ACC112 (cell line): ENCODE measurements around the gene DYNC1I1.

ENCODE experiments used
- H2AFZ ChIP-seq: fragments of 200-600 bp; sonication (generic); one replicate; pipeline ENCODE4 v1.6.0; 2017; ENCODE audit warnings: antibody characterized with exemption, low read length; ENCODE audit not compliant: unreplicated experiment
- H3K27ac ChIP-seq: fragments of 200-600 bp; sonication (generic); 2 replicates; pipeline ENCODE4 v1.5.1; 2014; ENCODE audit warnings: low read depth, mild to moderate bottlenecking, antibody characterized with exemption, low read length, moderate library complexity
- H3K27me3 ChIP-seq: fragments of 200-600 bp; sonication (generic); 2 replicates; pipeline ENCODE4 v1.6.1; 2014; ENCODE audit warnings: mild to moderate bottlenecking, antibody characterized with exemption, low read length, moderate library complexity, mixed read lengths; ENCODE audit not compliant: insufficient read depth
- H3K36me3 ChIP-seq: fragments of 200-600 bp; sonication (generic); 2 replicates; pipeline ENCODE4 v1.6.1; 2016; ENCODE audit warnings: mild to moderate bottlenecking, antibody characterized with exemption, low read length, moderate library complexity, mixed read lengths; ENCODE audit not compliant: insufficient read depth
- H3K4me1 ChIP-seq: fragments of 200-600 bp; sonication (generic); one replicate; pipeline ENCODE4 v1.6.1; 2016; ENCODE audit warnings: low read length, mixed read lengths; ENCODE audit not compliant: insufficient read depth, unreplicated experiment, control insufficient read depth
- H3K4me3 ChIP-seq: fragments of 200-600 bp; sonication (generic); 2 replicates; pipeline ENCODE4 v1.5.1; 2014; ENCODE audit warnings: mild to moderate bottlenecking, low read depth, low read length
- H3K79me2 ChIP-seq: fragments of 200-600 bp; sonication (generic); one replicate; pipeline ENCODE4 v1.6.0; 2016; ENCODE audit warnings: low read length; ENCODE audit not compliant: control insufficient read depth, unreplicated experiment, insufficient read depth

DYNC1I1 gene

DNA sequence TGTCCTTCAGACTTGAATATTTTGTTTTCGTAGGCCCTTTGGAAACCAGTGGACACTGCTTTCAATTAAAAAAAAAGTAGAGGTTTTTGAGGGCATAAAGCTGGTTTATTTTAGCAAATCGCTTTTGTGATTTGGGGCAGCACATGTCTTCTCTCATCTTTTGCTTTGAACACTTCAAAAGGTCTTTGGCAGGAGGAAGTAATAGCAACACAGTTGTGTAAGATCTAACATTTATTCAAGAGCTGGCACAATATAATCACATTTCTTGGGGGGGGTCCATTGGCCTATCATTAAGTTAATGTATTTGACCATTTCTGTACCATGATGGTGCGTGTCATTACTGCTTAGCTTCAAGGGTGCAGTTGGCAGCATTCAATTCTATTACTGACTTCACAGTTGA, 42.4 kb downstream of the DYNC1I1 start:
- Histone ChIP-seq H3K4me3 (no peak overlapping the region), H3K4me1 (no peaks in the 10 kb centered on the region), H3K27ac (no peak overlapping the region), H3K36me3 (no peaks in the 10 kb centered on the region), H3K27me3 (no peaks in the 10 kb centered on the region), H2AFZ (no peak overlapping the region), H3K79me2 (no peaks in the 10 kb centered on the region)

DNA sequence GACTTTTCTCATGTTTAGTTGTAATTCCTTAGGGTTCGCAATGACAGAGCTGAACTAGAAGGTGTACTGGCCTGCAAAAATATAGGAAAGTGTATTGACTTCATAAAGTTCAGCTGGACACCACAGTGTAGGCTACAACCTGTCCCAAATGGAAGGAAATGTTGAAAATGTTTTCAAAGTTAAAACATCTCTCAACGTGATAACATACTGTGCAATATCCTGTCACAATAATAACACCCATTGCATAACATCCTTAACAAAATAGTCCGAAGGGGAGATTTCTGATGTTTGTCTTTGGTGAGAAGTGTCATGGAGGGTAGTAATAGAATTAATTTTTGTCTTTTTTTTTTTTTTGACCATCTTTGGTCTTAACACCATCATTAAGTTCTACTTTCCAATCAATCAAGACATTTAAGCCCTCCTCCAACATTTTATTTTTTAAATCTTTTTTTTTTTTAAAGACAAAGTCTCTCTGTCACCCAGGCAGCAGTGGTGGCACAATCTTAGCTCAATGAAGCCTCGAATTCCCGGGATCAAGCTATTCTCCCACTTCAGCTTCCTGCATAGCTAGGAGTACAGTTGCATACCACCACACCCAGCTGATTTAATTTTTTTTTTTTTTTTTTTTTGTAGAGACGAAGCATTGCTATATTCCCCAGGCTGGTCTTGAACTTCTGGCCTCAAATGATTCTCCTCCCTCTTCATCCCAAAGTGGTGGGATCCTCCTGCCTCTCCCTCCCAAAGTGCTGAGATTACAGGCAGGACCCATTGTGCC, 45.7 kb downstream of the DYNC1I1 start:
- H3K36me3 ChIP-seq: no peaks in the 10 kb centered on the region
- H3K79me2 ChIP-seq: no peaks in the 10 kb centered on the region
- H3K27ac ChIP-seq: no peak overlapping the region
- H2AFZ ChIP-seq: no peak overlapping the region
- H3K4me3 ChIP-seq: no peak overlapping the region
- H3K27me3 ChIP-seq: no peaks in the 10 kb centered on the region
- no peaks in the 10 kb centered on the region for H3K4me1 ChIP-seq

DNA sequence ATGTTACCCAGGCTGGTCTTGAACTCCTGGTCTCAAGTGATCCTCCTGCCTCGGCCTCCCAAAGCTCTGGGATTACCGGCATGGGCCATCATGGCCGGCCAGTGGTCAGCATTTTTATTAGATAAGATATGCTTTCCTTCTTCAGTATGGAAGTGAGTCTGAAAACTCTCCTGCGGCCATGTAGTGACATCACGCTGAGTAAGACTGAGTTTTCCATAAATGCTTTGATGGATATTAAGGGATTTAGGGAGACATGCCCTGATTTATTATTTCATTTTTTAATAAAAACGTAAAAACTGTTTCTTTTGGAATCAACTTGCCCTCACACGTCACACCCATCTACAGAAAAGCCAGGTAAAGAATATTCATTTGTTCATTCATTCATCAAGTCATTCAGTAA, 48.4 kb downstream of the DYNC1I1 start:
- H3K4me1 ChIP-seq: no peaks in the 10 kb centered on the region
- no peak overlapping the region for H3K4me3 ChIP-seq
- no peak overlapping the region for H2AFZ ChIP-seq
- H3K79me2 ChIP-seq: no peaks in the 10 kb centered on the region
- H3K27me3 ChIP-seq: no peaks in the 10 kb centered on the region
- no peaks in the 10 kb centered on the region for H3K36me3 ChIP-seq
- H3K27ac ChIP-seq: no peak overlapping the region

DNA sequence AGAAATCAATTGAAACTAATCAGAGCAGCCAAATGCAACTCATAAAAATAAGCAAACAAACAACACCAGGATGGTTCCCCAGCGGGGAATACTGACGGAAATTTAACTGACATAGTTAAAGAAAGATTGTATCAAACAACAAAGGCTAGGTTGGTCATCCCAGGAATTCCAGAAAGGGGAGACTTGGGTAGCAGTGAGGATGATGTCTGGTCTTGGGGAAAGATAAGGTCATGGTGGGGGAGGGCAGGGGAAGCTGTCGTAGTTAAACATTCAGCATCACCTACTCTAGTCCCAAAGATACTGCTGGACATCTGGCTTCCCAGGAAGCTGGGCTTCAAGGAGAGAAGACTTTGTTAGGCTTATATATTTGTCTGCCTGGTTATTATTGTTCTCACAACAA, 50.4 kb downstream of the DYNC1I1 start:
- no peaks in the 10 kb centered on the region for H3K79me2 ChIP-seq
- H3K27me3 ChIP-seq: no peaks in the 10 kb centered on the region
- no peaks in the 10 kb centered on the region for H3K36me3 ChIP-seq
- no peak overlapping the region for H2AFZ ChIP-seq
- H3K27ac ChIP-seq: no peak overlapping the region
- no peak overlapping the region for H3K4me3 ChIP-seq
- no peaks in the 10 kb centered on the region for H3K4me1 ChIP-seq

DNA sequence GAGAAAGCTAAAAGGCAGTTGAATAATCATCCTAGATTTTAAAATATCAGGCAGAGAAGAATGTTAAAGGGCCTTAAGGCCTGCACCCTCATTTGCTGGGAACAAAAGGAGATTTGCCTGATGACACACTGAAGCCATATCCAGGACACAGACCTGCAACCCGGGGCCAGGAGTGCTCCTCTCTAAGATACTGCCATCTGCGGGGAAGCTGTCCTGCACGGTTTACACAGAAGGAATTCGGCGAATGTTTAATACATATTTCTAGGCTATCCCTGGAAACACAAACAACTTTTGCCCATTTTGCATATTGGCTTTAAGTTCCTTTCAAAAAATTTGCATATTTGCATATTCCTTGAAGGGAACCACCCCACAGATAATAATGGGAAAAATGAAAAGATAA, 52.3 kb downstream of the DYNC1I1 start:
- H3K79me2 ChIP-seq: no peaks in the 10 kb centered on the region
- no peak overlapping the region for H2AFZ ChIP-seq
- H3K4me3 ChIP-seq: no peak overlapping the region
- H3K27me3 ChIP-seq: no peaks in the 10 kb centered on the region
- H3K4me1 ChIP-seq: peaks cover 10% of the 10 kb centered on the region
- no peak overlapping the region for H3K27ac ChIP-seq
- no peaks in the 10 kb centered on the region for H3K36me3 ChIP-seq

DNA sequence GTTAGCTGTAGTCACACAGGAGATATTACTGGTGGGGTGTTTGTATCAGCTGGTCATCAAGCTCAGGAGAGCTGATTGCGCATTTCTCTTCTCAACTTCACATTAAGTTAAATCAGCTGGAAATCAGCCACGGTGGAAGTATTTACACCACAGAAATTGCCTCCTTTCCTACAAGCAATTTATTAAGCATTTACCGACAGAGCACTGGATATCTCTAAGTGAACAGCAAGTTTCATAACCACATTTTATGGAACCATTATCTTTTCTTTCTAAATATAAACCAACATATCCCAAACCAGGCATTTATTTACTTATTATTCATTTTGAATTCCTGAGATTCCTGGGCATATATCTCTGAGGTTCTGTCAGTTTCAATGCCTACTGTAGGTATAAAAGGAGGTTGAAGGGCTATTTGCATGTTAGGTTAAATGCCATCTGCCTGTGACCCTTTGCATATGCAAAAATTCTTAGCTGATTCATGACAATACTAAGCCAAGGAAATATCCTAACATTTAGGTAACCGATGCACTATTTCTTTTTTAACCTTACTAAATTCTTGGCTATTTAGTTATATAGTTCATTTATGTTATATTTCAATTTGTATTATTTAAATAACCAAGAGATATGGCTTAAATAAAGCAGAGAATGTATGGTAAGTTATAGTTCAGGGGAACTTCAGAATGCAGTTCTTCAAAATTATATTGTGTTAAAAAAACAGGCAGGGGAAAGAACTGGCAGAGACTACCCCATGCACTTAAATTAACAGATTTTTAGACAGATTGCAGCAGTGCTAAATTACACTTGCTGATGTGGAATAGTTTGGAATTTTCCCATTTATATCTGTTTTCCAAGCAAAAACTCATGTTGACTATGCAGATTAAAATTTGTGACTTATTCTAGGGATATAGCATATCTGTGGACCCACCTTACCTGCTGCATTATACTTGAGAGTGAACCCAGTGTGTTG, 56.8 kb downstream of the DYNC1I1 start:
- H3K4me3 ChIP-seq: no peak overlapping the region
- peaks cover 20% of the 10 kb centered on the region for H3K4me1 ChIP-seq
- no peaks in the 10 kb centered on the region for H3K79me2 ChIP-seq
- no peaks in the 10 kb centered on the region for H3K27me3 ChIP-seq
- H3K27ac ChIP-seq: no peak overlapping the region
- no peaks in the 10 kb centered on the region for H3K36me3 ChIP-seq
- H2AFZ ChIP-seq: peak overlapping the region; percentile 31

DNA sequence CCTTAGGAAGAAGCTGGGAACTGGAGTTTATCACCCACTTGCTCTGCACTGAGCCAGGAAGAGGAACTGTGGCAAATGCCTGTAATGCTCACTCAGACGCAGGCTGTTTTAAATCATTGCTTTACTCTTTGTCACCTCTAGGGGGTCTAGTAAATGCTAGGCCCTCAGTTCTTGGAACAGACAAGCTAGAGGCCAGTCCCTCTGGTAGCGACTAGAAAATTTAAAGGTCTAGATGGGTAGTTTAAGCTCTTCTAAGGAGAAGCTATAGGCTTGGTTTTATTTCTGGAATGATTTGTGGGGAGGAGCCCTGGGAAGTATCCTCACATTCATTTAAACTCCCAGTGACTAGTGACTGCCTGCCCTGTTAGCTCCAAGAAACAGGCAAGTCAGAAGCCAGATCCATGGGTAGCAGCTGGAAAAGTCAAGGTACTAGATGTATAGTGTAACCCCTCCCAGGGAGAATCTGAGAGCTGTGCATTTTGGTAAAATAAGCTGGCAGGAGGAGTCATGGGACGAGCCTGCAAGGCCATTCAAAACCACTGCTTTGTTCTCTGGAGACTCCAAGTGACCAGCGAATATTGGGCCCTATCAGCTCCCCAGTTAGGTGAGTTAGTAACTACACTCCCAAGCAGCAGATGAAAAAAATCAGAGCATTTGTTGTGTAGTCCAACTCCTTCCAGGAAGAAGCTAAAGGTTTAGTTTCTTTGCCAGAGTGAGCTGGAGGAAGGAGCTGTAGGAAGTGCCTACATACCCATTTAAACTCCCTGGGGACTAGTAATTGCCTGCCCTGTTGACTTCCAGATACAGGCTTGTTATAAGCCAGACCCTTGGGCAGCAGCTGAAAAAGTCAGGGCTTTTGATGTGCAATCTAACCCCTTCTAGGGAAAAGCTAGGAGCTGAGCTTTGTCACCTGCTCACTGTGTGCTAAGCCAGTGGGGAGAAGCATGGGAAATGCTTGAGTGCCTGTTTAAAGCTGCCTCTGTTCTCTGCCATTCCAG, 68.9 kb downstream of the DYNC1I1 start:
- no peaks in the 10 kb centered on the region for H3K4me1 ChIP-seq
- no peaks in the 10 kb centered on the region for H3K27me3 ChIP-seq
- H3K36me3 ChIP-seq: no peaks in the 10 kb centered on the region
- H2AFZ ChIP-seq: no peak overlapping the region
- H3K79me2 ChIP-seq: no peaks in the 10 kb centered on the region
- H3K4me3 ChIP-seq: no peak overlapping the region
- no peak overlapping the region for H3K27ac ChIP-seq

DNA sequence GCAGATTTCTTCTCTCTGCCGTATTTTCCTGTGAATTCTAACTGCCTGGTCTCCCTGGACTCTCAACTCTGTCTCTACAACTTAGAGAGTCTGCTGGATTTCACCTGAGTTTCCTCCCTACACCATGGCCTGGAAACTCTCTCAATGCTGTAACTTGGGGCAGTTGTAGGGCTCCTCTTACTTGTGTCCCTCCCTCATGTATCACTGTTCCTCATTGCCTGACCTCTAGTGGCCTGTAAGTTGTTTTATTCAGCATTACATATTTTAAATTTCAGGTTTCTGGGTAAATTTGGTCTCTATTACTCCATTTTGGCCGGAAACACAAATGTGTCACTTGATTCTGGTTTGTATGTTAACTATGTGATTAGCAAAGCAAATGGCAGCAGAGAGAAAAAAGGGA, 70.9 kb downstream of the DYNC1I1 start:
- Histone ChIP-seq H3K4me1 (no peaks in the 10 kb centered on the region), H3K27ac (no peak overlapping the region)

DNA sequence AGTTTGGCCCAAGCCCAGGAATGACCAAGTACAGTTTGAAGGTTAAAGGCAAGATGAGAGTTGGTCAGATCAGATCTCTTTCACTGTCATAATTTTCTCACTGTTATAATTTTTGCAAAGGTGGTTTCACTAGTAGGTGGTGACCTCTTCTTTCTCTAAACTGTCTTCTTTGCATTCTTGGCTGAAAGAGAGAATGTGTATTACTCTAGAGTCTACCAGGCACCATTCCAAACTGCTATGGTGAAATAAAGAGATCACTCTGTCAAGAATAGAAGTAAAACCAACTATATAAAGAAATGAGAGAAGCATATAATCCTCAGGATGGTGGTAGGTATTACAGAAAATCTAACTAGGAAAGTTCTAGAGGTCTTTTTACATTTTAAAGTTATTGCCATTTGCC, 72.7 kb downstream of the DYNC1I1 start:
- Histone ChIP-seq H3K27ac (no peak overlapping the region), H3K27me3 (no peaks in the 10 kb centered on the region), H3K4me1 (no peaks in the 10 kb centered on the region), H3K36me3 (no peaks in the 10 kb centered on the region), H2AFZ (no peak overlapping the region), H3K4me3 (no peak overlapping the region), H3K79me2 (no peaks in the 10 kb centered on the region)

More for the DNA sequence above, 70.9 kb downstream of the DYNC1I1 start:
- Histone ChIP-seq H3K79me2 (no peaks in the 10 kb centered on the region), H2AFZ (no peak overlapping the region), H3K4me3 (no peak overlapping the region), H3K27me3 (no peaks in the 10 kb centered on the region), H3K36me3 (no peaks in the 10 kb centered on the region)

DNA sequence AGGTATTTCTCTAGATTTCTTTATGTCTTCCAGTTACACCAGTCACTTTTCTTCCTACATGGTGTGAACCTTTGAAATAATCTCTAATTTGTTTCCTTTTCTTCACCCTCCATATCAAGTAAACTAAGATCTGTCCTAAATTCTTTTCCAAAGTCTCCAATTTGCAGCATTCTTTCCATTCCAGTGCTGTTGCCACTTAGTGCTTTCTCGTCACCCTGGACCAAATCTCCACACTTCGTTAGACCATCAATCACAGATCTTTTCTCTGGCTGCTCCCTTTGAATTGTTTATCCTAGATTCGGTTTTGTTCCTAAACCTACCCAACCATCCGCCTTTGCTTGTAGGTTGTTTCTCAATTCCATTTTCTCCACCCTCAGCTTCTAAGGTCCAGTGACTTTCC, 74.7 kb downstream of the DYNC1I1 start:
- Histone ChIP-seq H3K4me1 (no peaks in the 10 kb centered on the region), H3K27me3 (no peaks in the 10 kb centered on the region), H3K4me3 (no peak overlapping the region), H3K36me3 (no peaks in the 10 kb centered on the region), H3K79me2 (no peaks in the 10 kb centered on the region), H3K27ac (no peak overlapping the region), H2AFZ (no peak overlapping the region)
